ENCODE results near the gene LGR6. TPM values are rescaled to one million over a fixed set of nuclear protein-coding genes. Genes with fewer than 3 reads are reported as not detected.

The LGR6 gene
- total RNA-seq, 6 experiments from 2014 or later: 0.17 to 2.0 (median 1.0) TPM

- no peak for TF ChIP-seq POLR2A (IDR thresholded peaks at IDR 0.05)
- TF ChIP-seq, protein P1, sequence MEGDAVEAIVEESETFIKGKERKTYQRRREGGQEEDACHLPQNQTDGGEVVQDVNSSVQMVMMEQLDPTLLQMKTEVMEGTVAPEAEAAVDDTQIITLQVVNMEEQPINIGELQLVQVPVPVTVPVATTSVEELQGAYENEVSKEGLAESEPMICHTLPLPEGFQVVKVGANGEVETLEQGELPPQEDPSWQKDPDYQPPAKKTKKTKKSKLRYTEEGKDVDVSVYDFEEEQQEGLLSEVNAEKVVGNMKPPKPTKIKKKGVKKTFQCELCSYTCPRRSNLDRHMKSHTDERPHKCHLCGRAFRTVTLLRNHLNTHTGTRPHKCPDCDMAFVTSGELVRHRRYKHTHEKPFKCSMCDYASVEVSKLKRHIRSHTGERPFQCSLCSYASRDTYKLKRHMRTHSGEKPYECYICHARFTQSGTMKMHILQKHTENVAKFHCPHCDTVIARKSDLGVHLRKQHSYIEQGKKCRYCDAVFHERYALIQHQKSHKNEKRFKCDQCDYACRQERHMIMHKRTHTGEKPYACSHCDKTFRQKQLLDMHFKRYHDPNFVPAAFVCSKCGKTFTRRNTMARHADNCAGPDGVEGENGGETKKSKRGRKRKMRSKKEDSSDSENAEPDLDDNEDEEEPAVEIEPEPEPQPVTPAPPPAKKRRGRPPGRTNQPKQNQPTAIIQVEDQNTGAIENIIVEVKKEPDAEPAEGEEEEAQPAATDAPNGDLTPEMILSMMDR (IDR thresholded peaks at IDR 0.05): no peak
- intact Hi-C loops (cut with DNase I): no loop called here
- H3K27me3 ChIP-seq: no peaks in the 10 kb centered on the region
- H3K9me3 ChIP-seq: no peaks in the 10 kb centered on the region
- DNase-seq: peak in 1 of 3 donors; percentile 37
- no peak overlapping the region for H3K27ac ChIP-seq
- H3K4me1 ChIP-seq: peaks cover 0 to 7% (median 0%) of the 10 kb centered on the region in 4 donors
- H3K36me3 ChIP-seq: no peaks in the 10 kb centered on the region
- no peak overlapping the region for H3K4me3 ChIP-seq
- ATAC-seq: no peak
- 92% methylated on average over 4 of the region's 18 CpGs for WGBS (ENCODE audit: insufficient coverage, low coverage, low lambda C conversion rate, missing lambda C conversion rate)
Observed at GRCh38 chr1:202167708-202168415, 25.7 kb upstream of the LGR6 start.

DNA sequence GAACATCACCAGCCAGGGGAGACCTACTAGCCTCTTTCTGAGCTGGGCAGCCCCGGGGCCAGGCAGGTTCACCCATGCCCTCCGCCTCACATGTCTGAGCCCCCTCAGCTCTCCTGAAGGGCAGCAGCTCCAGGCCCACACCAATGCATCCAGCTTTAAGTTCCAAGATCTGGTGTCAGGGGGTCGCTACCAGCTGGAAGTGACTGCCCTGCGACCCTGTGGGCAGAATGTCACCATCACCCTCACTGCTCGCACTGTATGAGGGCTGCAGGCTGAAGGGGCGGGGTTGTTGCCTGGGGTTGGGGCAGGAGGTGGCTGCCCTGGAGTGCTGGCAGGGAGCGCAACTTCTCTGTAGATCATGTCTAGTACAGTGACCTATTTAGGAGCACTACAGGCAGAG, 24.7 kb upstream of the LGR6 start:
- 75% methylated on average over 2 of the region's 7 CpGs for whole genome bisulfite sequencing (ENCODE audit: insufficient coverage, low coverage, low lambda C conversion rate, missing lambda C conversion rate)
- no peaks in the 10 kb centered on the region for H3K27me3 ChIP-seq
- TF ChIP-seq POLR2A (IDR thresholded peaks at IDR 0.05): no peak
- TF ChIP-seq, protein P1 (IDR thresholded peaks at IDR 0.05): no peak
- intact Hi-C loops (cut with DNase I): no loop called here
- no peak overlapping the region for H3K4me3 ChIP-seq
- H3K36me3 ChIP-seq: no peaks in the 10 kb centered on the region
- no peak overlapping the region for H3K27ac ChIP-seq
- no peaks in the 10 kb centered on the region for H3K9me3 ChIP-seq
- peaks cover 0 to 3% (median 0%) of the 10 kb centered on the region in 4 donors for H3K4me1 ChIP-seq
- ATAC-seq: no peak
- DNase-seq: no peak

DNA sequence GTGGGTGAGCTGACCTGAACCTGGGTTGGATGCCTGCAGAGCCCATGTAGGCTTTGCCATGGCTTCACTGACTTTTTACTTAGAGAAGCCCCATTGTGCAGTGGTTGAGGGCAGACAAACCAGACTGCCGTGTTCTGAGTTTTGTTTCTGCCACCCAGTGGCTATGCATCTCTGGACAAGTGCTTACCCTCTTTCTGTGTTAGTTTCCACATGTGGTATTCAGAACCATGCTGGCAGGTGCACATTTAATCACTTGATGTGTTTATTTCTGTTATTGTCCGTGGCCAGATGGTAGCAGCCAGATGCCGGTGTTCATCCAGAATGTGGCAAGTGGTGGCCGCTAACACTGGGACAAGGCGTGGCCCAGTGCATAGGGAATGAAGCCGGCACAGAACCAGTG, 22.9 kb upstream of the LGR6 start:
- ATAC-seq (no peak), DNase-seq (no peak)
- no peak overlapping the region for H3K4me3 ChIP-seq
- H3K36me3 ChIP-seq: no peaks in the 10 kb centered on the region
- H3K27me3 ChIP-seq: no peaks in the 10 kb centered on the region
- WGBS (ENCODE audit: insufficient coverage, low coverage, low lambda C conversion rate, missing lambda C conversion rate): 90% methylated on average over 5 of the region's 6 CpGs
- no peaks in the 10 kb centered on the region for H3K9me3 ChIP-seq
- TF ChIP-seq POLR2A (IDR thresholded peaks at IDR 0.05): no peak
- TF ChIP-seq, protein P1 (IDR thresholded peaks at IDR 0.05): no peak
- no peak overlapping the region for H3K27ac ChIP-seq
- H3K4me1 ChIP-seq: peaks cover 0 to 3% (median 0%) of the 10 kb centered on the region in 4 donors
- intact Hi-C loops (cut with DNase I): no loop called here

DNA sequence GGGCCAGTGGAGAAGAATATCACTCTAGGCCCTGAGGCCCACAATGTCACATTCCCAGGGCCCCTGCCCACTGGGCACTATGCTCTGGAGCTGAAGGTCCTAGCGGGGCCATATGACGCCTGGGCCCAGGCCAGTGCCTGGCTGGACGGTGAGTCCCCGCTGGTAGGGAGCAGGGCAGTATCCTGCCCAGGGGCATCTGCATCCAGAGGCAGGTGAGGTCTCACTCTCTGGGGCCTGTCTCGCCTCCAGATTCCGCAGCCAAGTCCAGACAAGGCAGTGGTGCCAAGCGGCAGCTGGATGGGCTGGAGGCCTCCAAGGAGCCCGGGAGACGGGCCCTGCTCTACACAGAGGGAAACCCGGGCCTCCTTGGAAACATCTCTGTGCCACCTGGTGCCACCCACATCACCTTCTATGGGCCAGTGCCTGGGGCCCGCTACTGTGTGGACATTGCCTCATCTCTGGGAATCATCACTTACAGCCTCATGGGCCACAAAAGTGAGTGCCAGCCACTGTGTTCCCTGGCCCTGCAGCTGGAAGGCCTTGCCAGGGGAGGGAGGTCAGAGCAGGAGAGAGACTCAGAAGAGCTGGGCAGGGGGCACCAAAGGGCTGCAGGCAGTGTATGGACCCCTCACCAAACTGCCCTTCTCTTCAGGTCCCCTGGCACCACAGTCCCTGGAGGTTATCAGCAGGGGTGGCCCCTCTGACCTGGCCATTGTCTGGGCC, 22.1 kb upstream of the LGR6 start:
- peaks cover 0 to 3% (median 0%) of the 10 kb centered on the region in 4 donors for H3K4me1 ChIP-seq
- no peak overlapping the region for H3K4me3 ChIP-seq
- H3K36me3 ChIP-seq: no peaks in the 10 kb centered on the region
- intact Hi-C loops (cut with DNase I): no loop called here
- no peak overlapping the region for H3K27ac ChIP-seq
- TF ChIP-seq, protein P1 (IDR thresholded peaks at IDR 0.05): no peak
- H3K9me3 ChIP-seq: no peaks in the 10 kb centered on the region
- H3K27me3 ChIP-seq: no peaks in the 10 kb centered on the region
- DNase-seq: peak in 1 of 3 donors; percentile 36
- ATAC-seq: peak; percentile 19 to 79 (median 32)
- 92% methylated on average over 2 of the region's 11 CpGs for WGBS (ENCODE audit: insufficient coverage, low coverage, low lambda C conversion rate, missing lambda C conversion rate)

Measured in right lobe of liver (tissue), 6 donors.